ENCODE results near the gene FAM210A.
"Not testable (repeated sequence)": the region's sequence is repeated elsewhere in the genome, so short reads cannot be mapped to it uniquely, and the experiment has no call there.

The FAM210A gene

DNA sequence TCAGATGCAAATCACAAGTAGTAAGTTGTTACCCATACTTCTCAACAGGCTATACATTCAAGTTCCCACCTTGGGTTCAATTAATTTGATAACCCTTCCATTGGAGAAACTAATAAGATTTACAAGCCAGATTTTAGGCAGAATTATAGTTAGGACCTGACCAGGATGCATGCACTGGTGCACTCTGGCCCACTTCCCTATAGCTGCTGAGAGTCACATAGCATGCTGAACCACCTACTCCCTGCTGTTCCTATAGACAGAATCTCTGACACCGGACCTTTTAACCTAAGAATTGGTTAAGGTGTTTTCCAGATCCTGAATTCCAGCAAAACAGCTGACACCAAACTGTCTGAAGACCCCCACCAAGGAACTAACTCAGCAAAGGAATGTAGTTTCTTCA lies 26.2 kb downstream of the FAM210A start:
- DNase-seq (ENCODE audit: low spot score), result no peak

- no peak for DNase-seq (ENCODE audit: low spot score)
These were observed 29.4 kb downstream of the FAM210A start for GRCh38 chr18:13696961-13697360.

- DNase-seq (ENCODE audit: low spot score), result not testable (repeated sequence)
These were observed 31.0 kb downstream of the FAM210A start for GRCh38 chr18:13695337-13695736.

DNA sequence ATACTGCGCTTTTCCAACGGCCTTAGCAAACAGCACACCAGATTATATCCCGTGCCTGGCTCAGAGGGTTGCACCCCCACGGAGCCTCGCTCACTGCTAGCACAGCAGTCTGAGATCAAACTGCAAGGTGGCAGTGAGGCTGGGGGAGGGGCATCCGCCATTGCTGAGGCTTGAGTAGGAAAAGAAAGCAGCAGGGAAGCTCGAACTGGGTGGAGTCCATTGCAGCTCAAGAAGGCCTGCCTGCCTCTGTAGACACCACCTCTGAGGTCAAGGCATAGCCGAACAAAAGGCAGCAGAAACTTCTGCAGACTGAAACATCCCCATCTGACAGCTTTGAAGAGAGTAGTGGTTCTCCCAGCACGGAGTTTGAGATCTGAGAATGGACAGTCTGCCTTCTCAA lies 36.3 kb downstream of the FAM210A start:
- DNase-seq (ENCODE audit: low spot score), result not testable (repeated sequence)

GRCh38 chr18:13688191-13689136 lies 37.9 kb downstream of the FAM210A start:
- no peak for DNase-seq (ENCODE audit: low spot score)

DNA sequence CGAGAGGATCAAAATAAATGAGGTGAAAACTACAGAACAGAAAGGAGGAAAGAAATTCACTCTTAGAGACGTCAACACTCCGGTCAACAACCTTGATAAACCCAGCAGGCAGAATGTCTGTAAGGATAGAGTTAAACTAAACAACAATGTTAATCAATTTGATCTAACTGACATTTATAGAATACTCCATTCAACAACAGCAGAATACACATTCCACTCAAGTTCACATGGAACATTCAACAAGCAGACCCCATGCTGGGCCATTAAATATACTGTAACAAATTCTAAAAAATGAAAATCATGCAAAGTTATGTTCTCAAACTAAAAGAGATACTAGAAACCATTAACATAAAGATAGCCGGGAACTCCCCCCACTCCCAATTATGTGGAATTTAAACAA lies 41.8 kb downstream of the FAM210A start:
- DNase-seq (ENCODE audit: low spot score), result no peak

GRCh38 chr18:13681701-13682100 lies 44.7 kb downstream of the FAM210A start:
- DNase-seq (ENCODE audit: low spot score), result no peak

DNA sequence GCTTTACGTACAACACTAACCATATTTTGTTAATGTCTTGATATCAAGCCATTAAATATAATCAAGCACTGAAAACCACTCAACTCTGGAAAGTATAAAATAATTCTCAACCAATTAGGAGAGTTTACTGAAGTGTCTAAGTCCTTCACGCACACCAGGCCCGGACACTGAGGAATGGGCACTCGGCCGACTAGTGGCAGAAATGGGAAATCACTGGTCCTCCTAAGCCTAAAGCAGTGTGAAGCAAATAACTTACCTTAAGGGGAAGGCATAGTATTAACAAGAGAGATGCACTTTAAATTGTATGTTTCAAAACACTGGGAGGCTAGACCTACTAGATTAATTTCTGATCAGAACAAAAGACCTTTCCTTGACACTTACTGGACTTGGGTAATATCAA lies 45.7 kb downstream of the FAM210A start:
- DNase-seq (ENCODE audit: low spot score), result peak; percentile 62

DNA sequence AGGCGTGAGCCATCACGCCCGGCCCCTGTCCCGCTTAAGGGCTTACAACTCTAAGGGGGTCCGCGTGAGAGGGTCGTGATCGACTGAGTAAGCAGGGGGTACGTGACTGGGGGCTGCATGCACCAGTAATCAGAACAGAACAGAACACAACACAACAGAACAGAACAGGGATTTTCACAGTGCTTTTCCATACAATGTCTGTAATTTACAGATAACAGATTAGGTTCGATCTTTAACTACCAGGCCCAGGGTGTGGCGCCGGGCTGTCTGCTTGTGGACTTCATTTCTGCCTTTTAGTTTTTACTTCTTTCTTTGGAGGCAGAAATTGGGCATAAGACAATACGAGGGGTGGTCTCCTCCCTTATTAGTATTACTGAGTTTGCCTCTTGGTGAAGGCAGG lies 49.0 kb downstream of the FAM210A start:
- not testable (repeated sequence) for DNase-seq (ENCODE audit: low spot score)

DNA sequence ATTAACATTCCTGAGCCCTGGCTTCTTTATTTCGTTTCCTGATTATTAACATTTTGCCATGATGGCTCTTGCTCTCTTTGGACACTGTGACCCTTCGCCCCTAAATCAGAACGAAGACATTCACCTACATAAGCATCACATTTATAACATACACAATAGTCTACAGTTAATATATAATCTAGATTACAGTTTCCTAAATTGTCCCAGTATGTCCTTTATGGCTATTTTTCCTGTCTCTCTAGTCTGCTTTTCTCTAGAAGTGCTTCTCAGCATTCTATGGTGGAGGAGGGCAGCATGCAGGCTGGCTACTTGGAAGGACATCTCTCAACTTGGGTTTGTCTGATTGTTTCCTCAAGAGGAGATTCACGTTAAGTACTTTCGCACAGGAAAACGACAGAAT lies 49.9 kb downstream of the FAM210A start:
- no peak for DNase-seq (ENCODE audit: low spot score)

- DNase-seq (ENCODE audit: low spot score), result no peak
These were observed 53.7 kb downstream of the FAM210A start for GRCh38 chr18:13672657-13673056.

- no peak for DNase-seq (ENCODE audit: low spot score)
These were observed 64.5 kb downstream of the FAM210A start for GRCh38 chr18:13661779-13662256.

DNA sequence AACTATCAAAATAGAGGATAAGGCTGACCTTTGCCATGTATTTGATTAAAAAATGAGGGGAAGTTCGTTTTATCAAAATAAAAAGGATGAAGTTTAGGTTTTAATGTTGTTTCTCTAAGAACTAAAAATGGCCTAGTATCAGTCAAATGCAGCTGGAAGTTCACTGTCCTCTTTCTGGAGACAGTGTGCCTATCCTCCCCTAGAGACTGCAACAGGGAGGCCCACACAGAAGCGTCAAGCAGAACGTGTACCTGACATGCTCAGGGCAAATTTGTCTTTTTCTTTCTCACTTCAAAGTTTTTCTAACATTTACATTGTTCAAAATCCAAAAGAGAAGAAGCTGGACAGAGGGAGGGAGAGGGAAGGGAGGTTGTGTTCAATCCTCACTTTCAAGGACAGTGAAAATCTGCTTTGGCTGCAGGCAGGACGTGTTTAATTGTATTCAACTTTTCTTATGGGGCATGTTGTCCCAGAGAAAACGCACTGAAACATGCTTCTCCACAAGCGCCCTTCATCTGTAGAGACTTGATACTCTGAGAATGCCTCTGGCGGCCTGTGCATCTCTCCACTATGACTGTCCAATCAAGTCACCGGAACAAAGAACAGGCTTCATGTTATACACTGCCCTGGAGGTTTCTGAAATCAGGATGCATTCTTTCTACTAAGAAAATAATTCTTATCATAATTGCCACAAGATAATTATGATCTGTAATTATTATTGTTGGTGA lies 65.1 kb downstream of the FAM210A start:
- DNase-seq (ENCODE audit: low spot score), result no peak

GRCh38 chr18:13660510-13660909 lies 65.8 kb downstream of the FAM210A start:
- DNase-seq (ENCODE audit: low spot score), result no peak

DNA sequence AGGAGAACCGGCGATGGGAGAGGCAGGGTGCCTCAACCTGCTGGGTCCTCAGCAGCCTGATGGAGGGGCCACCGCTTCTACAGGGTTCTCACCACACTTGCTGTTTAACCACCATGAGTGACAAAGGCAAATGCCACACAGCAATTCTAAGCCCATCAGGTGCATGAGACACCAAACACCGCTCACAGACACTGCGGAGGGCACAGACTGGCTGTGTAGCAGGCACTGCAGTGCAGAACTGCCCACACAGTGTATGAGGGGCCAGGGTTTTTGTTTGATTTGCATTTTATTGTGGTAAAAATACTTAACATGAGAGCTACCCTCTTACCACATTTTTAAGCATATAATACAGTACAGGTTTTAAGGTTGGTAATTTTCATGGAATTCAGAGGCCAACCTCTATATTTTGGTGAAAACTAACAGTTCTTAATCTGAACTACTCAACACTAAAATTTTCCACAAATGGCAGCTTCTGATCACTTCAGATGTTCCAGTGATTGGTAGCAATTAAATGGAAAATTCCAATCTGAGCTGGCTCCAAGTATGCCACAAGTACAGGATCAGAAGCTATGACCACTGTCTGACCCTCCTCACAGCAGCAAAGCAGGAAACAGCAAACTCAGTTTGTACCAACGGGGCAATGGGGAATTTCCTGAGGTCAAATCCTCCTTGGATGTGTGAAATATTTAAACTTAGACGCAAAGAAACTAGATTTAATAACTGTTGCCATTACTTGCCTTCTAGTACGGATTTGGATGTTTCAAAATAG lies 67.7 kb downstream of the FAM210A start:
- no peak for DNase-seq (ENCODE audit: low spot score)

DNA sequence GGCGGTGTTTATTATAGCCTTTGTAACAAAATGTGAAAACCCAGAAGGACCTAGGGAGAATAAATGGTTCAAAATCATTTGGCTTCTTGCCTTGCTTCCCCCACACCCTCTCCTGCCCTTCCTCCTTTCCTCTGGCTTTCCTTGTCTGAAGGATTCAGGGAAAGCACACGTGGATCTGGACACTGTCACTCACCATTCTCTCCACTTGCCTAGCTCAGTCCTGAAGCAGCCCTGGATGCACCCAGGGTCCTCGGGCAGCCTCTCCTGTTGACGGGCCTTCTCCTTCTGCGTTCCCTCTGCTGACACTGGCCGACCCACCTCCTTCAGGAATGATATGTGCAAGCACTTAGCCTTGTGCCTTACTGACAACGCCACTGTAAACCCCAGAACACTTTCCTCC lies 68.4 kb downstream of the FAM210A start:
- DNase-seq (ENCODE audit: low spot score), result no peak

DNA sequence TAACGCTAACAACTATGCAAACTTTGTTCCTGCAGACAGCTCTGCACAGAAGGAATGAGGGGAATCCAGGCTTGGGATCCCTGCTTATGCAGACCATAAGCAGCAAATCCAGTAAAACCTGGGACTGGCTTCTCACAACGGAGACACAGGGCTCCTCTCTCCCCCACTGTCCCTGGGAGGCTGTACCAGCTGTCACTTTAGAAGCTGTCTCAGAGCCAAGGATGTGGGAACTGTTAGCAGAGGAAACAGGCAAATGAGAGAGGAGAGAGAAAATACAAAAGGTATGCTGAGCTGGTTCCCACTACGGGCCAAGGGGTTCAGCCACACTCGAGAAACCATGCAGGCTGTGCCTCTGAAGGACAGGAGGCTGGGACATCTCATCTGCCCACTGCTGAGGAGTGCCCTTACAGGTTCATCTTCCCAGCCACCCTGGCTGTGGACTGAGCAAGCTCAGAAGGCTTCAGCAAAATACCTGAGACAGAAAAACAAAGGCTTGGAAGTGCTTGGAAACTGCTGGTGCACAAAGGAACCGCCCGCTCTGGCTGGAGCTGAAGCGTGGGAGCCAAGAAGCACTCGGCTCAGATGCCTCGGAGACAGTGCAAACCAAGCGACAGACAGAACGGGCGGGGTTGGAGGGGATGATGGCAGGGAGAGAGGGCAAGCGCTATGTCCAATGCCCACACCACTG lies 72.5 kb downstream of the FAM210A start:
- DNase-seq (ENCODE audit: low spot score), result no peak

GRCh38 chr18:13649397-13650390 lies 76.7 kb downstream of the FAM210A start:
- DNase-seq (ENCODE audit: low spot score), result no peak

DNA sequence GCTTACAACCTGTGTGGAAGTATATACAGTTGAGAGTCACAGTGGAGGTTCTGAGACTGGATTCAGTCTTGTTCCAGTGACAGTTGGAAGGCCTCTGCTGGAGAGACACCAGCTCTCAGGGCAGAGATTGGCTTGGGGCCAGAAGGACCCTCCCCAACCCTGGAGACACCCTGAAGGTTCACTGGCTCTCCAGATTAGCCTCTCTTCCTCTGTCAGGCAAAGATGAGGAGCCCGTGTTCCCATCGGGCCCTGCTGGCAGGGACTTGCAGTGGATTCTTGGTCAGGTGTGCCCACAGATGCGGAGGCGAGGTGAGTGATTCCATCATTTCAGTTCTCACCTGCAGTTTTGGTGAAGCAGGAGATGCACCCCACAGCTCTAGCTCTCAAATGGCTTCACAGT lies 78.6 kb downstream of the FAM210A start:
- no peak for DNase-seq (ENCODE audit: low spot score)

DNA sequence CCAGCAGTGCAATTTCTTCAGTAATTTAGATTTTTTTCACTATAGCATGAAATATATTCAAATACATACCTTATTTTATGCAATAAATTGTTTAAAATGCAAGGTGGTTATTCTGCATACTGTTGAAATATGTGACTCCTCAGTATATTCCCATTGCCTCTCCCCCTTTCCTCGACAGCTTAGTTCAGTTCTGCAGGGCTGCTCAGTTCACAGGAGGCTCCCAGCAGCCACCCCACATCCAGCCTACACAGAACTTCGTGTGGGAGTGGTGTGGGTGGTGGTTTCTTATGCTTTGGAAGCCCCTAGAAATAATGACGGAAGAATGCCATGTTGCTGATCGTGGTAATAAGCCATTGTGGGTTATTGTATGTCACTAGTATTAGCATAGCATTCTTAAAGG lies 79.7 kb downstream of the FAM210A start:
- DNase-seq (ENCODE audit: low spot score), result no peak
